SKM-1 (cell line): ENCODE measurements around the gene BSCL2.
"Not testable (repeated sequence)": the region's sequence is repeated elsewhere in the genome, so short reads cannot be mapped to it uniquely, and the experiment has no call there.

Source experiments
- DNase-seq: peaks from one replicate; lab custom pipeline; 2025; ENCODE audit not compliant: unreplicated experiment; lab: John Stamatoyannopoulos, UW

Gene BSCL2

GRCh38 chr11:62707277-62707861 is at the start of gene BSCL2, which contains the start of gene GNG3:
TSS of gene BSCL2 (minus strand) at chr11:62707424. CDS start at chr11:62707195, 229 bp downstream.
TSS of gene GNG3 (plus strand) at chr11:62707676. CDS start at chr11:62708296, 620 bp downstream.
- DNase-seq: no peak

GRCh38 chr11:62755086-62755615 is 47.9 kb upstream of the BSCL2 start:
- no peak for DNase-seq

GRCh38 chr11:62753736-62754603 is 46.7 kb upstream of the BSCL2 start, which contains the start of gene ZBTB3:
TSS of gene ZBTB3 (minus strand) at chr11:62754160. CDS start at chr11:62753664, 496 bp downstream.
- DNase-seq: peak; percentile 99

- DNase-seq: no peak
These were observed 45.9 kb upstream of the BSCL2 start for GRCh38 chr11:62752994-62753735.

- no peak for DNase-seq
These were observed 45.1 kb upstream of the BSCL2 start for GRCh38 chr11:62752177-62752785.

- not testable (repeated sequence) for DNase-seq
These were observed 42.7 kb upstream of the BSCL2 start for GRCh38 chr11:62749931-62750330.

- DNase-seq: no peak
These were observed 40.4 kb upstream of the BSCL2 start for GRCh38 chr11:62747475-62748160.

GRCh38 chr11:62737196-62737595 is 30.0 kb upstream of the BSCL2 start:
- no peak for DNase-seq

GRCh38 chr11:62732830-62733229 is 25.6 kb upstream of the BSCL2 start:
- DNase-seq: no peak

GRCh38 chr11:62730076-62730475 is 22.9 kb upstream of the BSCL2 start:
- DNase-seq: not testable (repeated sequence)

GRCh38 chr11:62728171-62728988 is 21.2 kb upstream of the BSCL2 start, which contains the start of gene TTC9C:
TSS of gene TTC9C (plus strand) at chr11:62728486. CDS start at chr11:62728849, 363 bp downstream.
- DNase-seq: peak; percentile 70

GRCh38 chr11:62727872-62728170 is 20.6 kb upstream of the BSCL2 start:
- DNase-seq: peak; percentile 97

- DNase-seq: peak; percentile 99
These were observed 20.1 kb upstream of the BSCL2 start, which contains the start of gene HNRNPUL2 for GRCh38 chr11:62727165-62727871. TSS of gene HNRNPUL2 (minus strand) at chr11:62727457. CDS start at chr11:62727156, 301 bp downstream.

GRCh38 chr11:62726915-62727164 is 19.6 kb upstream of the BSCL2 start:
- no peak for DNase-seq

GRCh38 chr11:62726156-62726914 is 19.1 kb upstream of the BSCL2 start:
- DNase-seq: no peak

GRCh38 chr11:62725646-62726045 is 18.4 kb upstream of the BSCL2 start:
- DNase-seq: no peak

GRCh38 chr11:62724171-62724570 is 16.9 kb upstream of the BSCL2 start:
- no peak for DNase-seq

GRCh38 chr11:62721994-62722393 is 14.8 kb upstream of the BSCL2 start:
- no peak for DNase-seq
